MM.1S (cell line): Measurements from ENCODE around the gene CDK12.

Source experiments
- CTCF ChIP-seq: fragments of 300-600 bp; sonication (generic); IDR thresholded peaks from 2 replicates; pipeline ENCODE4 v1.5.1; 2016; ENCODE audit warnings: antibody characterized with exemption, low read length, mixed read lengths
- EZH2 ChIP-seq: fragments of 300-600 bp; sonication (generic); optimal IDR thresholded peaks from 2 replicates; pipeline ENCODE3; 2017; ENCODE audit warnings: low read depth, mild to moderate bottlenecking, antibody characterized with exemption, low read length, mixed read lengths

GRCh38 chr17:39580082-39580468, 118.8 kb downstream of the CDK12 start:
- no peak for TF ChIP-seq CTCF
- TF ChIP-seq EZH2: no peak
